Placental epithelial cell (primary cell): ENCODE results near the gene TOMM34. TPM values are rescaled to one million over a fixed set of nuclear protein-coding genes. Genes with fewer than 3 reads are reported as not detected.

Experiments used
- small RNA-seq: library from RNA; depleted of rRNA; stranded (forward); fragments of <200 nt; gene quantifications from one replicate; pipeline ENCODE3, GENCODE V24; 2012
- total RNA-seq: library from RNA; depleted of rRNA; stranded (reverse); fragments of >200 nt; gene quantifications from 2 replicates; pipeline ENCODE4 v1.2.3, GENCODE V29; 2012

Gene TOMM34, protein sequence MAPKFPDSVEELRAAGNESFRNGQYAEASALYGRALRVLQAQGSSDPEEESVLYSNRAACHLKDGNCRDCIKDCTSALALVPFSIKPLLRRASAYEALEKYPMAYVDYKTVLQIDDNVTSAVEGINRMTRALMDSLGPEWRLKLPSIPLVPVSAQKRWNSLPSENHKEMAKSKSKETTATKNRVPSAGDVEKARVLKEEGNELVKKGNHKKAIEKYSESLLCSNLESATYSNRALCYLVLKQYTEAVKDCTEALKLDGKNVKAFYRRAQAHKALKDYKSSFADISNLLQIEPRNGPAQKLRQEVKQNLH
- total RNA-seq, result 11.8 and 24.8 TPM in 2 replicates

DNA sequence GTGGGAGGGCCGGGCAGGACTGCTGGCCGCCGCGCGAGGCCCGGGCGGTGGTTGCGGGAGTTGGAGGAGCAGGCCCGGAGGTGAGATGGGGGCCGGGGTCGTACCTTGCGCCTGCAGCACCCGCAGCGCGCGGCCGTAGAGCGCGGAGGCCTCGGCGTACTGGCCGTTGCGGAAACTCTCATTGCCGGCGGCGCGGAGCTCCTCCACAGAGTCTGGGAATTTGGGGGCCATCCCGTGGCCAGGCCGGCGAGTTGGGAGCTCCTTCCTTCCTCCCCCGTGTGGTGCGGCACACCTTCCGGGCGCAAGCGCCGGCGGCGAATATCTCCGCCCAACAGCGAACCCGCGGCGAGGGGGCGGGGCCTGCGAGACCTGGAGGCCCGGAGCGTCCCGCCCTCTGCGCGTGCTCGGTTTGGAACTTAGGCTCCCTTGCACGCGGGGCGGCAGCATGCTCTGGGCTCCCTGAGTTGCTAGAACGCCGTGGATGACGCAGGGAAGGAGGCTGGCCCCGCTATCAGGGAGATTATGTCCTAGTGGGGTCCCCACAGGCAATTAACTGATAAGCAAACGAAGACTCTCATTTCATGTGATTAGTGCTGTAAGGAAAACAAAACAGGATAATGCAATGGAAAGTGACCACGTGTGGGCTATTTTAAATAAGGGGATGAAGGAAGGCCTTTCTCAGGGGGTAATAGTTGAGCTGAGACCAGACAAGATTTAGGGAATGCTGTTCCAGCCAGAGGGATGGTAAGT is at the start of gene TOMM34:
TSS of gene TOMM34 (minus strand) at position 295 of the 750 bp plus-strand sequence. CDS start at position 231, 64 bp downstream.

GRCh38 chr20:44966030-44966961 is 6.1 kb upstream of the TOMM34 start, which contains the start of gene STK4:
STK4 (plus strand) TSS chr20:44966512; CDS start chr20:44966569, 57 bp downstream.

GRCh38 chr20:44909872-44910689 is 50.1 kb downstream of the TOMM34 start, which contains the start of gene PABPC1L:
PABPC1L (plus strand) TSS chr20:44910060; CDS start chr20:44910144, 84 bp downstream.

Small RNA genes lying within 50 kb of the gene (small RNA-seq; reads per million reads assigned to genes)
- not detected for gene RF00019

Other genes with a start within 250 kb of the TOMM34 start
- 0.54 and 2.4 TPM in 2 replicates for gene CCN5, start 245.0 kb downstream of the TOMM34 start, total RNA-seq
- gene KCNK15, start 214.5 kb downstream of the TOMM34 start, total RNA-seq, result not detected in 2 replicates
- gene RIMS4, start 149.9 kb downstream of the TOMM34 start, total RNA-seq, result under 0.01 TPM in 1 of 2 replicates, not detected in the other
- gene YWHAB, start 74.7 kb downstream of the TOMM34 start, total RNA-seq, result 74.2 and 153 TPM in 2 replicates
- gene PABPC1L, start 50.3 kb downstream of the TOMM34 start, total RNA-seq, result 12.9 and 20.4 TPM in 2 replicates
- gene STK4, start 6.1 kb upstream of the TOMM34 start, total RNA-seq, result 13.7 and 20.6 TPM in 2 replicates
- gene KCNS1, start 140.7 kb upstream of the TOMM34 start, total RNA-seq, result 0.79 and 7.3 TPM in 2 replicates
- not detected in 2 replicates for gene WFDC5, start 154.8 kb upstream of the TOMM34 start, total RNA-seq
- not detected in 2 replicates for gene WFDC12, start 164.1 kb upstream of the TOMM34 start, total RNA-seq
- gene PI3, start 214.5 kb upstream of the TOMM34 start, total RNA-seq, result not detected in 2 replicates
- not detected in 2 replicates for gene SEMG1, start 246.6 kb upstream of the TOMM34 start, total RNA-seq